Loucy (cell line): Measurements from ENCODE around the gene SORT1.

Experiments
- H2AFZ ChIP-seq: fragments of 200-600 bp; sonication (generic); 2 replicates; pipeline ENCODE4 v1.6.0; 2016; ENCODE audit warnings: antibody characterized with exemption, mild to moderate bottlenecking, low read length, moderate library complexity
- H3F3A ChIP-seq: fragments of 200-600 bp; 2 replicates; pipeline ENCODE4 v1.6.0; 2016; ENCODE audit warnings: antibody characterized with exemption, low read depth, mild to moderate bottlenecking
- H3K27me3 ChIP-seq: fragments of 200-600 bp; sonication (generic); 2 replicates; pipeline ENCODE4 v1.6.1; 2014; ENCODE audit warnings: low read length, mild to moderate bottlenecking; ENCODE audit not compliant: insufficient read depth, poor library complexity, severe bottlenecking
- H3K36me3 ChIP-seq: fragments of 200-600 bp; sonication (generic); 2 replicates; pipeline ENCODE4 v1.6.1; 2016; ENCODE audit warnings: low read length; ENCODE audit not compliant: insufficient read depth
- H3K4me1 ChIP-seq: fragments of 200-600 bp; sonication (generic); 2 replicates; pipeline ENCODE4 v1.5.1; 2014; ENCODE audit warnings: low read length, mild to moderate bottlenecking; ENCODE audit not compliant: insufficient read depth, poor library complexity, severe bottlenecking
- H3K4me2 ChIP-seq: fragments of 200-600 bp; sonication (generic); 2 replicates; pipeline ENCODE4 v1.6.0; 2014; ENCODE audit warnings: antibody characterized with exemption, low read length, low read depth, mild to moderate bottlenecking; ENCODE audit not compliant: poor library complexity, severe bottlenecking
- H3K4me3 ChIP-seq: fragments of 200-600 bp; sonication (generic); 2 replicates; pipeline ENCODE4 v1.5.1; 2014; ENCODE audit warnings: low read length, mild to moderate bottlenecking, mixed read lengths; ENCODE audit not compliant: poor library complexity, severe bottlenecking
- H3K79me2 ChIP-seq: fragments of 200-600 bp; sonication (generic); 2 replicates; pipeline ENCODE4 v1.6.1; 2014; ENCODE audit warnings: low read length; ENCODE audit not compliant: insufficient read depth
- H3K9ac ChIP-seq: fragments of 200-600 bp; sonication (generic); 2 replicates; pipeline ENCODE4 v1.6.0; 2014; ENCODE audit warnings: mild to moderate bottlenecking, low read depth, low read length, moderate library complexity; ENCODE audit not compliant: poor library complexity, severe bottlenecking
- H3K9me2 ChIP-seq: fragments of 200-600 bp; sonication (generic); replicated peaks from 2 replicates; pipeline ENCODE4 v1.6.1; 2016; ENCODE audit warnings: low read depth, low read length, mixed read lengths
- H3K9me3 ChIP-seq: fragments of 200-600 bp; sonication (generic); 2 replicates; pipeline ENCODE4 v1.6.1; 2014; ENCODE audit warnings: mild to moderate bottlenecking, antibody characterized with exemption, low read length, low read depth; ENCODE audit not compliant: insufficient read depth
- H4K20me1 ChIP-seq: fragments of 200-600 bp; sonication (generic); 2 replicates; pipeline ENCODE4 v1.6.0; 2014; ENCODE audit warnings: antibody characterized with exemption, low read length, mild to moderate bottlenecking; ENCODE audit not compliant: insufficient read depth, poor library complexity, severe bottlenecking
- EZH2phosphoT487 ChIP-seq: fragments of 200-600 bp; IDR thresholded peaks from 2 replicates; pipeline ENCODE4 v1.6.1; 2018; ENCODE audit warnings: antibody characterized with exemption, mild to moderate bottlenecking, moderate library complexity, borderline replicate concordance
- TF ChIP-seq, protein P1 (sequence below): fragments of 200-600 bp; sonication (generic); conservative IDR thresholded peaks from 2 replicates; pipeline ENCODE4 v1.5.1; 2014; ENCODE audit warnings: mild to moderate bottlenecking, antibody characterized with exemption, low read length

Gene SORT1

DNA sequence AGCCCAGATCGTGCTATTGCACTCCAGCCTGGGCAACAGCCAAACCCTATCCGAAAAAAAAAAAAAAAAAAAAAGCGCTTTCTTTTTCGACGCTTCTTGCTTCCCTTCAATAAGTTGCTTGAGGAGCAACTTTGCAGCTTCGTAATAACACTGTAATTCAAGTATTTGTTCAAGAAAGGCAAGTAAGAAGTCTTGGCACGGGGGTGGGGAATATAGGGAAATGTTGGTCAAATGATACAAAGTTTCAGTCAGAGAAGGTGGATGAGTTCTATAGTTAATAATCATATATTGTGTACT lies 29.4 kb upstream of the SORT1 start:
- Histone ChIP-seq H3K27me3 (peaks cover 4% of the 10 kb centered on the region), H3K9ac (peak overlapping the region; percentile 76), H3K4me2 (peak overlapping the region; percentile 94), H3K79me2 (peaks cover 48% of the 10 kb centered on the region), H3K9me3 (no peaks in the 10 kb centered on the region), H3K36me3 (no peaks in the 10 kb centered on the region), H3K9me2 (no peaks in the 10 kb centered on the region), H4K20me1 (peaks cover 18% of the 10 kb centered on the region), H3K4me1 (peaks cover 34% of the 10 kb centered on the region), H3F3A (peaks cover 4% of the 10 kb centered on the region), H3K4me3 (peak overlapping the region; percentile 98), H2AFZ (peak overlapping the region; percentile 90)
- TF ChIP-seq, protein P1, sequence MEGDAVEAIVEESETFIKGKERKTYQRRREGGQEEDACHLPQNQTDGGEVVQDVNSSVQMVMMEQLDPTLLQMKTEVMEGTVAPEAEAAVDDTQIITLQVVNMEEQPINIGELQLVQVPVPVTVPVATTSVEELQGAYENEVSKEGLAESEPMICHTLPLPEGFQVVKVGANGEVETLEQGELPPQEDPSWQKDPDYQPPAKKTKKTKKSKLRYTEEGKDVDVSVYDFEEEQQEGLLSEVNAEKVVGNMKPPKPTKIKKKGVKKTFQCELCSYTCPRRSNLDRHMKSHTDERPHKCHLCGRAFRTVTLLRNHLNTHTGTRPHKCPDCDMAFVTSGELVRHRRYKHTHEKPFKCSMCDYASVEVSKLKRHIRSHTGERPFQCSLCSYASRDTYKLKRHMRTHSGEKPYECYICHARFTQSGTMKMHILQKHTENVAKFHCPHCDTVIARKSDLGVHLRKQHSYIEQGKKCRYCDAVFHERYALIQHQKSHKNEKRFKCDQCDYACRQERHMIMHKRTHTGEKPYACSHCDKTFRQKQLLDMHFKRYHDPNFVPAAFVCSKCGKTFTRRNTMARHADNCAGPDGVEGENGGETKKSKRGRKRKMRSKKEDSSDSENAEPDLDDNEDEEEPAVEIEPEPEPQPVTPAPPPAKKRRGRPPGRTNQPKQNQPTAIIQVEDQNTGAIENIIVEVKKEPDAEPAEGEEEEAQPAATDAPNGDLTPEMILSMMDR: no peak
- no peak for TF ChIP-seq EZH2phosphoT487

DNA sequence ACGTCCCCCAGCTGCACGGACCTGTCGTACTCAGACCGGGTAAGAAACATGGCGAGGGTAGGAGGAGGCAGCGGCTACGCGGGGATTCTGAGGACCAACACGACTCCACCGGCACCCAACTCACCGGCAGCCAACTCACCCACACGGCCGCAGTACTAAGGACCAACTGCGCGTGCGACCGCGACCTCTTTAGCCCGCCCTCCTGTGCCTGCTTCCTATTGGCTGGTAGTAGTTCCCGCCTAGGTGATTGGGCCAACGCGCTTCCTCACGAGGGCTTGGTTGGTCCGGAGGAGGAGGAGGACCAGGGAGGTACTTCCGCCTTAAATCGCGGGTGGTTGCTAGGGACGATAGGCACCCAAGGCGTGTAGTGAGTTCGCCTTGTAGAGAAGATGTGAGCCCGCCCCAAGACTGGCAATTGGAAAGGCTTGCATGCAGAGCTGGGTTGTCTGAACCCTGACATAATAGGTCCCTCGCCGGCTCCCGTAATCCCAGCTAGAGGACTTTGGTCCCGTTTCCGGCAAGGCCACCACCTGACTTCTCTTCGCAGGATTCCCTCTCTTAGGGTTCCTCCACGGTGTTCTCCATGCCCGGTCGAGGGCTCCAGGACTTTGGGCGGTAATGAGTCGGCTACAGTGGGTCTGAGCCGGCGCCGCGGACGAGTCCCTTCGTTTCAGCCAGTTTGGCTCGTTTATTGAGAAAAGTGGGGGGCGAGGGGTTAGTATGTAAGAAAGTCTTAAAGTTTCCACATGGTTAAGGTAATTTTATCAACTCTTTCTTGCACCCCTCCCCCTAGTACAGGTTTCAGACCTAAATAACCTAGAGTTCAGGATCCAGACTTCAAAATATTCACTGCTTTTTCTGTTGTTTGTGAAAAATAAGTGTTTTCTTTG lies 28.8 kb upstream of the SORT1 start, which contains the start of gene PSMA5:
Gene PSMA5 (minus strand): TSS at position 168 of the 890 bp plus-strand sequence. CDS start 118 bp downstream, at position 50.
- peak within 1 kb of the TSS; percentile 98 for H3K4me3 ChIP-seq
- H3K4me1 ChIP-seq: peaks cover 34% of the 10 kb centered on the region
- peaks cover 4% of the 10 kb centered on the region for H3F3A ChIP-seq
- H4K20me1 ChIP-seq: peaks cover 18% of the 10 kb centered on the region
- TF ChIP-seq, protein P1: no peak
- TF ChIP-seq EZH2phosphoT487: no peak
- H3K4me2 ChIP-seq: peak within 1 kb of the TSS; percentile 94
- peak within 1 kb of the TSS; percentile 82 for H3K9ac ChIP-seq
- H3K36me3 ChIP-seq: 0 out of 2 replicates have a peak, but pooled peaks cover 1% of the 10 kb centered on the region
- no peaks in the 10 kb centered on the region for H3K9me2 ChIP-seq
- peaks cover 4% of the 10 kb centered on the region for H3K27me3 ChIP-seq
- H3K9me3 ChIP-seq: no peaks in the 10 kb centered on the region
- H3K79me2 ChIP-seq: peaks cover 51% of the 10 kb centered on the region
- peak within 1 kb of the TSS; percentile 90 for H2AFZ ChIP-seq

DNA sequence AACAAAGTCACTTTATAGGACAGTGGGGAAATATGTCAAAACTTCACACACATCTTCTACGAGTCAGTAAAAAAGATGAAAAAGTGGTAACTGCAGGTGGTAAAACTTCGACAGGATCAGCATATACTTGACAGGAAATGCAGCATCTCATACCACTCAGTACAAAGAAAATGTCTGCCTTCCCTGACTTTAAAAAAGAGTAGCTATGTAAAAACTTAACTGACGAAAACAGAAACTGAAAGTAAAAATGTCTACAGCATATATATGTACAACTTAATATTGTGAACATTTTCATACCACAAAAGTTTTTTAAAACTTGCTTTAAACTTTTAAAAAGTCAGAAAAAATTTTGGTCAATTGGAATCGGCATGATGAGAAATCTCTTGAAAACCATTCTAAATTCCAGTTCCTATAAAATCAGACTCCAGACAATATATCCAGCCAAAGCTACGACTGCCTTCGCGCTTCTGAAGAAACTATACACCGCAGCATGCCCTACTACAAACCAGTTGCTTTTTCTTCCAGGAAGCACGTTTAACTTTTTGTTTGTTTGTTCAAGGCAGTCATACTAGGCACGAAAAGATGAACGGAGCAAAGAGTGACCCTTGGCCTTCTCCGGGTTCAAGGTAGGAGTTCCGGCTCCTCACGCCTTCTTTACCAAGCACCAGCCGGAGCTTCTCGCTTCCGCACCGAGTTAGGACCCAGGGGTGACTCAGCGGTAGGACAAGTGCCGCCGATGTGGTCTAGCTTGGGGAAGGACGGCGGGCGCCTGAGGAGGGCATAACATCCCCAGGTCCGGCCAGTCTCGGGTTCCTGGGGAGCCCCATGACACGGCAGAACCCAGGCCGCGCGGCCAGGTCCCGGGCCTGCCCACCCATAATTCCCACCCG lies 27.9 kb upstream of the SORT1 start:
- Histone ChIP-seq H3K79me2 (peaks cover 58% of the 10 kb centered on the region), H4K20me1 (peaks cover 18% of the 10 kb centered on the region), H3K36me3 (peaks cover 10% of the 10 kb centered on the region; the same call in 1 of the 2 replicates), H3K4me2 (peak overlapping the region; percentile 93), H3K9me3 (no peaks in the 10 kb centered on the region), H3K9ac (peak overlapping the region; percentile 82), H3K4me3 (peak overlapping the region; percentile 98), H3F3A (peaks cover 4% of the 10 kb centered on the region), H2AFZ (peak overlapping the region; percentile 61), H3K27me3 (peaks cover 4% of the 10 kb centered on the region), H3K4me1 (peaks cover 34% of the 10 kb centered on the region), H3K9me2 (no peaks in the 10 kb centered on the region)
- TF ChIP-seq EZH2phosphoT487: no peak
- TF ChIP-seq, protein P1: no peak
